Measurements from ENCODE around the gene MED13L. TPM values are rescaled to one million over a fixed set of nuclear protein-coding genes. Genes with fewer than 3 reads are reported as not detected.

MED13L gene
- total RNA-seq, 1 experiment from 2014 or later, result 94.1 TPM

- no peak for DNase-seq (ENCODE audit: low spot score)
- ChIA-PET POLR2A (ENCODE audit: low non-redundant PET) (no interaction called here), CTCF (no interaction called here)
- H3K27ac ChIP-seq (ENCODE audit: low read depth, low read length, poor library complexity, severe bottlenecking), result no peak overlapping the region
- BruUV-seq (replicated peaks), result no TSS peak
- intact Hi-C loops (cut with micrococcal nuclease; ENCODE audit: unreplicated experiment), result no loop called here
- no peaks in the 10 kb centered on the region for H3K9me3 ChIP-seq (ENCODE audit: low read depth, low read length, poor library complexity, severe bottlenecking)
- H3K36me3 ChIP-seq (ENCODE audit: insufficient read depth, low read length, poor library complexity, severe bottlenecking), result no peaks in the 10 kb centered on the region
- H3K27me3 ChIP-seq (replicated peaks; ENCODE audit: insufficient read depth, low read depth, low read length, poor library complexity), result no peaks in the 10 kb centered on the region
- H3K4me1 ChIP-seq (ENCODE audit: insufficient read depth, low read length, poor library complexity, severe bottlenecking), result peaks cover 29% of the 10 kb centered on the region
- TF ChIP-seq EZH2 (IDR thresholded peaks at IDR 0.05; ENCODE audit: borderline replicate concordance, low read depth, low read length, poor library complexity, severe bottlenecking) (no peak), CTCF (conservative IDR thresholded peaks at IDR 0.05; ENCODE audit: low read depth, low read length) (no peak)
- no peak overlapping the region for H3K4me3 ChIP-seq (ENCODE audit: low read depth, low read length, poor library complexity, severe bottlenecking)
Observed at GRCh38 chr12:116113398-116114130, 163.9 kb downstream of the MED13L start.

GRCh38 chr12:116106870-116107269 is 170.6 kb downstream of the MED13L start:
- H3K4me3 ChIP-seq (ENCODE audit: low read depth, low read length, poor library complexity, severe bottlenecking), result no peak overlapping the region
- ChIA-PET CTCF (no interaction called here), POLR2A (ENCODE audit: low non-redundant PET) (no interaction called here)
- no peaks in the 10 kb centered on the region for H3K36me3 ChIP-seq (ENCODE audit: insufficient read depth, low read length, poor library complexity, severe bottlenecking)
- H3K9me3 ChIP-seq (ENCODE audit: low read depth, low read length, poor library complexity, severe bottlenecking), result no peaks in the 10 kb centered on the region
- no peak overlapping the region for H3K27ac ChIP-seq (ENCODE audit: low read depth, low read length, poor library complexity, severe bottlenecking)
- intact Hi-C loops (cut with micrococcal nuclease; ENCODE audit: unreplicated experiment), result no loop called here
- H3K27me3 ChIP-seq (replicated peaks; ENCODE audit: insufficient read depth, low read depth, low read length, poor library complexity), result no peaks in the 10 kb centered on the region
- peaks cover 18% of the 10 kb centered on the region for H3K4me1 ChIP-seq (ENCODE audit: insufficient read depth, low read length, poor library complexity, severe bottlenecking)
- TF ChIP-seq CTCF (conservative IDR thresholded peaks at IDR 0.05; ENCODE audit: low read depth, low read length), result no peak
- no peak for DNase-seq (ENCODE audit: low spot score)
- no TSS peak for BruUV-seq (replicated peaks)

GRCh38 chr12:116104167-116104767 is 173.2 kb downstream of the MED13L start:
- no TSS peak for BruUV-seq (replicated peaks)
- no peak overlapping the region for H3K4me3 ChIP-seq (ENCODE audit: low read depth, low read length, poor library complexity, severe bottlenecking)
- no peaks in the 10 kb centered on the region for H3K27me3 ChIP-seq (replicated peaks; ENCODE audit: insufficient read depth, low read depth, low read length, poor library complexity)
- H3K27ac ChIP-seq (ENCODE audit: low read depth, low read length, poor library complexity, severe bottlenecking), result no peak overlapping the region
- ChIA-PET CTCF (no interaction called here), POLR2A (ENCODE audit: low non-redundant PET) (no interaction called here)
- TF ChIP-seq CTCF (conservative IDR thresholded peaks at IDR 0.05; ENCODE audit: low read depth, low read length) (no peak), EZH2 (IDR thresholded peaks at IDR 0.05; ENCODE audit: borderline replicate concordance, low read depth, low read length, poor library complexity, severe bottlenecking) (no peak)
- H3K4me1 ChIP-seq (ENCODE audit: insufficient read depth, low read length, poor library complexity, severe bottlenecking), result peaks cover 7% of the 10 kb centered on the region
- DNase-seq (ENCODE audit: low spot score), result no peak
- intact Hi-C loops (cut with micrococcal nuclease; ENCODE audit: unreplicated experiment), result no loop called here
- no peaks in the 10 kb centered on the region for H3K9me3 ChIP-seq (ENCODE audit: low read depth, low read length, poor library complexity, severe bottlenecking)
- H3K36me3 ChIP-seq (ENCODE audit: insufficient read depth, low read length, poor library complexity, severe bottlenecking), result no peaks in the 10 kb centered on the region

Data from A673 (cell line).